HTR-8/SVneo (cell line): ENCODE results near the gene AURKB.
"Not testable (repeated sequence)": the region's sequence is repeated elsewhere in the genome, so short reads cannot be mapped to it uniquely, and the experiment has no call there.

Source experiments
- DNase-seq: peaks from one replicate; pipeline ENCODE4 v3.0.0; 2011; ENCODE audit warnings: low spot score, mixed read lengths; ENCODE audit not compliant: insufficient read length
- FAIRE-seq: peaks from 2 replicates; lab custom pipeline; 2011; peaks lifted over from hg19 to GRCh38; lab: Jason Lieb, UNC

Gene AURKB

DNA sequence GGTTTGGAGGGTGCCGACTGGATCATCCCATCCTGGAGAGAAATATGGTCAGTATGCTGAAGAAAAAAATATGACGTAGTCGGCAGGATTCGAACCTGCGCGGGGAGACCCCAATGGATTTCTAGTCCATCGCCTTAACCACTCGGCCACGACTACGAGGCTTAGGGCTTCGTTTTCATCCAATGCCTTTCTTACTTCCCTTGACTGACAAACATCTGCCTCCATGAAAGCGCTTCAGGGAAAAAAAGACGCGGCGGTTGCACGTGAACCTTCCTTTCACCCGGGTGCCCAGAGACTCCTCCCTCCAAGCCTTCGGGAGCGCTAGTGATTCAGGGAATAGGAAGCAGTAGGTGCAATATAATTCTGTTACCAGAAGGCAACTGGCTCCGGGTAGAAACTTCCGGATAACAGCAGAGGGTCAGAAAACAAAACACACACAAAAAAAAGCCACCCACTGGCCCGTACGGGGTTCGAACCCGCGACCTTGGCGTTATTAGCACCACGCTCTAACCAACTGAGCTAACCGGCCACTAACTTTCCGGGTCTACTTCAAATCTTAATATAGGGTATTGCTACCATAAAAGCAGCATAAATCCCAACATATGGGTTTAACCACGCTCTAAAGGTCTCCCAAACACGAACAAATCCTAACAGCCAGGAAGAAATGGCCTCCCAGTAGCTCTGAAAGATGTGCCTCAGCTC is 16.3 kb upstream of the AURKB start:
- DNase-seq (peak; percentile 81), FAIRE-seq (no peak)

DNA sequence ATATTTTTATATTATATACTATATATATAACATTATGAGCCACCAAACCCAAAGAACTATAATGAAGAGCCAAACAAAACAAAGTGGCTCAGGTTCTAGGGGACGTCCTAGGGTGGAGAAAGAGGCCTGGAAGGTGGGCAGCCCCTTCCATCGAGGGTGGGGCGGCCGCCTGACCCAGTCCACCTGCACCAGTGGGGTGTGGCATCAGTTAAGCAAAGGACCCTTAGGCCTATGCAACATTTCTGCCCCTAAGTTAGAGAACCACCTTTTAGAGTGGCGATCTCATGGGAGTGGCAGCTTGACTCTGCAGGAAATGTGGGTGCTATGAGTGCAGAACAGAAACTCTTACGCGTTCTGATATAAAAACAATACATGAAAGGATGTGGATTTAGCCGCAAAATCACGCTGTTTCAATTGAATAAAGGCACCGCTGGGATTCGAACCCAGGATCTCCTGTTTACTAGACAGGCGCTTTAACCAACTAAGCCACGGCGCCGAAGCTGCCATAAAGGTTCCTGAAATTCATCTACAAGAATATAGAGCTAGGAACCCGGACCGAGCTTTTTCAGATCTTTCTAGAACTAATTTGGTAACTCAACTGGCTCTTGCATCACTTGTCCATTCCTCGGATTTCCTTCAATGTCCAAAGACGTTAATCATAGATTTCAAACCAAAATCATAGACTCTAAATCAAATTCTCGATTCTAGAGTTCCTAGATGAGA is 15.6 kb upstream of the AURKB start:
- FAIRE-seq (no peak), DNase-seq (peak; percentile 25)

DNA sequence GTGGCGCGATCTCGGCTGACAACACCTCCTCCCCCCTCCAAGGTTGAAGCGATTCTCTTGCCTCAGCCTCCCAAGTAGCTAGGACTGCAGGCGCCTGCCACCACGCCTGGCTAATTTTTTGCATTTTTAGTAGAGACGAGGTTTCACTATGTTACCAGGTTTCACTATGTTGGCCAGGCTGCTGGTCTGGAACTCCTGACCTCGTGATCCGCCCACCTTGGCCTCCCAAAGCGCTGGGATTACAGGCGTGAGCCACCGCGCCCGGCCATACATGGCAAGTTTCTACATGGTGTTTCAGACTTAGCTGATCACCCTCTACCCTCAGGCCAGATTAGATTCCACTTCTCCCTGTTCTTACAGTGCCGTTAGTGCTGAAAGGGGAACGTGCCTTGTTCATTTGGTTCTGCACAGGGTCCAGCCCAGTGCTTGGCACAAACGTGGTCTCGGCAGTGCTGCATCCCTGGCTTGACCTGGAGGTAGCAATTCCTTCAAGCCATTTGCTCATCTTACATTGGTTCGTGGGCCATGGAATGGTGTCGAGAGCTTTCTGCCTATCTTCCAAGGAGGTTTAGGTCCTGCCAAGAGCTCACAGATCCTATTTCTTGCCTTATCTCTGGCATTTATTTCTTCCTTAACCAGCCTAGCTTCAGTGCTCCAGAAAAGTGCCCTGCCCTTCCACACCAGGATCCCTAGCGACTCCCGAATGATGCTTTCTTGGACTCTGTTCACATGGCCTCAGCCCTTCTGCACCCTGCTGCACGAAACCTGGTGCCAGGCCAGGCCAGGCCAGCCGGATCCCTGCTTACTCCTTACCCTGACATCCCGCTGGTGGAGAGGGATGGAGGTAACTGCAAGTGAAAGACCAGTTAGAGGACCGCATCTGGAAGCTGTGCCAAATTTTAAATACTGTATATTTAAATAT is 14.8 kb upstream of the AURKB start:
- no peak for DNase-seq
- FAIRE-seq = no peak

DNA sequence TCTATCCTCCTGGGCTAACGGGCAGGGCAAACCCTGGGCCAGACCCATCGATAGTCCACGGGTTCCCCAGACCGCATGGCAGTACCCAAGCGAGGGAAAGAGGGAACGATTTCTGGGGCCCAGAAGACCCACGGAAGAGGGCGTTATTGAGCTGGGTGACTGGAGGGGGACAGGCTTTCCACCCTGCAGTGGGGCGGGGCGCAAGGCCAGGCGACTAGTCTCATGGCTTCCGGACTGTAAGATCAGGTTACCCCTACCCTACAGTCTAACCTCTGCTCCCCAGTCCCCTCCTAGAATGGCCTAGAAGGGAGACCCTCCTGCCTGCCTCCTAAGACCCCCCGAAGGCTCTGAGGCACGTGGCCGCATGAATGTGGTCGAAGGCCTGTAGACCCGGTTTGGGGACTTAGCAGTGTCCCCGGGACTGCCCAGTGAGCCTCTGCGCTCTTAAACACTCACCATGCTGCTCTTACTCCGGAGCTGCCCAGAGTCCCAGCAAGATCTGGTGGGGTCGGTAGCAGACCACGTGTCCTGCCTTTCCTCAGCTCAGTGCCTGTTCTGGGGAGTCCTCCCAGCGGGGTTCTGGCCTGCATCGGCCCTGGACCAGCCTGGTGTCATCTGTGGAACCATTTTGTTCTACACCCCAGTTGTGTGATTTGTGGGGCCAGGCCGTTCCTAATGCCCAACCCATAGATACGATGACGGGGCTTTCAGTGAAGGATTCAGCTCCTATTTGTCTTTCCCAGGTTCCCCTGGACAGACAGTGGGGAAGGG is 13.2 kb upstream of the AURKB start:
- no peak for FAIRE-seq
- peak; percentile 48 for DNase-seq

DNA sequence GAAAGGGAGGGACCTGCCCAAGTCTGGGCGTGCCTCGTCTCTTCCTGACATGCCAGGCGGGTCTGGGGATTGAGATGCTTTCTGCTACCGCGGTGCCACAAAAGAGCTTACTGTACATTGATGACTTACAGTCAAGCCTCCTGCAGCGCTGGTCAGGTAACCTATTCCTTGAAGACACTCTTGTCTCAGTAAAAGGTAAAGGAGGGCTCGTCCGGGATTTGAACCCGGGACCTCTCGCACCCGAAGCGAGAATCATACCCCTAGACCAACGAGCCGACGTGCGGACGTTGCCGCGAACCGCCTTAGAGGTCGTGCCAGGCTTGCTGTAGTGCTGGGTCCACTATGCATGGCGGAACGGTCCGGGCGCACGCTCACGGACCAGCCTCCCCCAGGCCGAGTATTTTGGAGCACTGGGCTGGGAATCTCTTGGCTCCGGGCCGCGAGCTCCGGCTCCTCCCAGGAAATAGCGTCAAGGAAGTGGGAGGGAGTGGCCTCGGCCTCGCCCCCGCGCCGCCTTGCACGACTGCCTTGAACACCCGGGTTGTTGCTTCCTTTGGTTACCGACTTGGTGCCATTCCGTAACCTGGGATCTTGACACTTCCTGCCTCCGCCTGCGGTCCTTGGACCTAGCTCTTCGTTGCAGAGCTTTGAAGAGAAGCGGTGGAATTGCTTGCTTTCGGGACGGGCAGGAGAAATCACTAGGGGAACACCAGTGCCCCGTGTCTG is 12.4 kb upstream of the AURKB start:
- FAIRE-seq (peak; percentile 33), DNase-seq (peak; percentile 75)

DNA sequence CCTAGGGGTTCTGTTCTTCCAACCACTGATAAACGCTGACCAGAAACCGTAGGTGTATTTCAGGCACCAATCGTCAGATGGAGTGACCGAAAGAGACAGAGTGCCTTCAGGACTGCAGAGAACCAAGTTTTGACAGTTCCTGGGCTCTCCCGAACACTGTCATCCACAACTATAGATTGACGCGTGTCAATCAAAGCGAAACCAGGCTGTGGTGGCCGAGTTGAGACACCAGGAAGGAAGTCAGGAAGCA is 11.9 kb upstream of the AURKB start:
- DNase-seq = no peak
- no peak for FAIRE-seq

DNA sequence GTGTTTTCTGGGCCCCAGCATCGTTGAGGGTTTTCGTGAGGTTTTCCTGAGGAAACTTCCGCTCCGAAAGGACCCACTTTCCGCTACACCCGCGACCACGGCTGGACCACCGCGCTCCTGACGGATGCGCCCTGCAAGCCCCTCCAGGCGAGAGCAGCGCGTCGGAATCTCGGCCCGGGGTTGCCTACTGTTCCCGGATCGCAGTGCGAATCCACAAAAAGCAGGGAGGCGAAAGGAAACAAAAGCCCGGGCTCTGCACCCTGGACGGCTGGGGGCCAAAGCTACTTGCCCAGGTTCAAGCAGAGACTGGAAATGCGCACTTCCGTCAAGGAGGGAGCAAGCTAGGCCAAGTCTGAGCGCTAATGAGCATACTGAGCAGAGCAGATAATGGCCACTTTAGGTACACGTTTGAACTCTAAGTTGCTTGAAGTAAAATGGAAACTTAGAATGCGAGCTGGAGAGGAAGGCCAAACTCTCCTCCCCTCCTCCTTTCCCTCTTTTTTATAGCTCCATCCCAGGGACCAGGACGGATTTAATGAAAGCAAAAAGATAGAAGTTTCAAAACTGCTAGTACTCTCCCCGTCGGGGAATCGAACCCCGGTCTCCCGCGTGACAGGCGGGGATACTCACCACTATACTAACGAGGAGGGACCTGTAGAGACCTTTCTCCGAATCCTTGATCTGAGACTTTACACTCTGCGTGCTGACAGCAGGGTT is 11.4 kb upstream of the AURKB start:
- FAIRE-seq = no peak

DNA sequence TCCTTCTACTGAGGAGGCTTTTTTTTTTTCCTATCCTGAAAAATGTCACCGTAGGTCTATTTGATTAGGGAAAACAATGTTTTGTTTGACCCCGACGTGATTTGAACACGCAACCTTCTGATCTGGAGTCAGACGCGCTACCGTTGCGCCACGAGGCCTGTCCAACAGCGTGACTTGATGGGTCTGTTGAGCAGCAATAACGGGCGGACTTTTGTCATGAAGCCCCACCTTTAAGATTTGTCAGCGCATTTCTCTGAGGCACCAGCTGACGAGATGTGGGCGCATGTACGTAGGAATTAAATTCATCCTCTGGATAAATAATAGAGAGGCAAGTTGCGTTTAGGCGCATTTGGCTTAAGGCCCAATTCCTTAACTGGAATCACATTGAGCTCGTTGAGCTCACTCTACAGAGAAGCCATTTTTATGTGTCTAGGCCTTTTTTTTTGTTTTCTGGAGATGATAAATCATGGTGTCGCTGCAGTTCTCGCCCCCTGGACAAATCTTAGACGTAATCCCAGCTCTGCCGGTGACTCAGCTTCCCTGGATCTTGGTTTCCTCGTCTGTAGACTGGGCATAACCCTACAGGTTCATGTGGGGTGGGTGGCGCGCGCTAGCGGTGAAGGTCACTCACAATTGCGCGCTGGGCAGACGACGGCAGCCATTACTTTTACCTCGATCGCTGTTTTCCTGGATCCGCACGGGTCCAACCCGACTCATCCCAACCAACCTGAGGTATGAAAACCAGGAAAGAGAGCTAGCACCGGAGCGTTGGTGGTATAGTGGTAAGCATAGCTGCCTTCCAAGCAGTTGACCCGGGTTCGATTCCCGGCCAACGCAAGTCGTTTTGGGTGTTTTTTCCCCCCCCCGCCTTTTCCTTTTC is 10.6 kb upstream of the AURKB start:
- FAIRE-seq = no peak
- DNase-seq = peak; percentile 81

More for the DNA sequence above, 11.4 kb upstream of the AURKB start:
- DNase-seq = peak; percentile 79

DNA sequence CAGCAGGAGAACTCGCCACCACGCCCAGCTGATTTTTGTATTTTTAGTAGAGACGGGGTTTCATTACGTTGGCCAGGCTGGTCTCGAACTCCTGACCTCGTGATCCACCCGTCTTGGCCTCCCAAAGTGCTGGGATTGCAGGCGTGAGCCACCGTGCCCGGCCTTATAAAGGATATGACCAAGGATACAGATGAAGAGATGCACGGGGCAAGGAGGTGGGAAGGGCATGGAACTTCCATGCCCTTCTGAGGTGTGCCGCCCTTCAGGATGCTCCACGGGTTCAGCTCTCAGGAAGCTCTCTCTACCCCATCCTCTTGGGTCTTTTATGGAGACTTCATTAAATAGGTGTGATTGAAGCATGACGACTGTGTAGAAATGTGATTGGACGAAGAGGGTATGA is 3.6 kb upstream of the AURKB start:
- DNase-seq, FAIRE-seq: not testable (repeated sequence)

DNA sequence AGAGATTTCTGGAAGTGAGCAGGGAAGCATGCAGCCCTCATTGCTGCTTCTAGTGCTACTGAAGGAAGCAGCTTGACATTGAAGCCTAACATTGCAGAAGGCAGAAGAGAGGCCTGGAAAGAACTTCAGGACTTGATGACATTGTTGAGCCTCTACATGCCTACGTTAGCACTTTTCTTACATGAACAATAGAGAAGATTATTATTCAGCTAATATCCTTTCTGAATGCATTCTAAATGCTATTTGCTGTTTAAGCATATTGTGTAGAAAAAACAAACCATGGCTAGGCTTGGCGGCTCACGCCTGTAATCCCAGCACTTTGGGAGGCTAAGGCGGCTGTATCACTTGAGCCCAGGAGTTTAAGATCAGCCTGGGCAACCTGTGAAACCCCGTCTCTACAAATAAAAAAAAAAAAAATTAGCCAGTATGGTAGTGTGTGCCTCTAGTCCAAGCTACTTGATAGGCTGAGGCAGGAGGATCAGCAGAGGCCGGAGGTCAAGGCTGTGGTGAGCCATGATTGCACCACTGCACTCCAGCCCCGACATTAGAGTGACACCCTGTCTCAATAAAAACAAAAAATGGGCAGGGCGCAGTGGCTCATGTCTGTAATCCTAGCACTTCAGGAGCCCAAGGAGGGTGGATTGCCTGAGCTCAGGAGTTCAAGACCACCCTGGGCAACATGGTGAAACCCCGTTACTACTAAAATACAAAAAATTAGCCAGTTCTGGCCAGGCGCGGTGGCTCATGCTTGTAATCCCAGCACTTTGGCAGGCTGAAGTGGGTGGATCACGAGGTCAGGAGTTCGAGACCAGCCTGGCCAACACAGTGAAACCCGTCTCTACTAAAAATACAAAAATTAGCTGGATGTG is 2.2 kb upstream of the AURKB start:
- FAIRE-seq = no peak

DNA sequence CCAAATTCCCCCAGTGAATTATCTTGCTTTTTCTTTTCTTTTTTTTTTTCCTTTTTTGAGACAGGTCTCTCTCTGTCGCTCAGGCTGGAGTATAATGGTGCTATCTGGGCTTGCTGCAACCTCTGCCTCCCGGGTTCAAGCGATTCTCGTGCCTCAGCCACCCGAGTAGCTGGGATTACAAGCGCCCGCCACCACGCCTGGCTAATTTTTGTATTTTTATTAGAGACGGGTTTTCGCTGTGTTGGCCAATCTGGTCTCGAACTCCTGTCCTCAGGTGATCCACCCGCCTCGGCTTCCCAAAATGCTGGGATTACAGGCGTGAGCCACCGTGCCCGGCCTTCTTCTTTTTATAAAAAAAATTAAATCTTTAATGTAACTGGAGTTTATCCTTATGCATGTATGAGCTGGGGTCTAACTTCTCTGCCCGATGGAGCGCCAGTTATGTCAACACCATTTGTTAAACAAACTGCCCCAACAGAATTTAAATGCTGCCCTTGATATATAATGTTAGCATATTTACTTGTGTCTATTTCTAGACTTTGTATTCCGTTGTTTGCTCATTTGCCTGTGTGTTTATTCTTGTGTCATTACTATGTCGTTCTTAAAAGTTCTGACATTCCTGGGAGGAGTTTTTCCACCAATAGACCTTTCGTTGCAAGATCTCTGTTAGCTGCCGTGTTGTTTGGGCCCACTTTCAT is 535 bp upstream of the AURKB start:
- FAIRE-seq (no peak), DNase-seq (no peak)

More for the DNA sequence above, 2.2 kb upstream of the AURKB start:
- DNase-seq = no peak

DNA sequence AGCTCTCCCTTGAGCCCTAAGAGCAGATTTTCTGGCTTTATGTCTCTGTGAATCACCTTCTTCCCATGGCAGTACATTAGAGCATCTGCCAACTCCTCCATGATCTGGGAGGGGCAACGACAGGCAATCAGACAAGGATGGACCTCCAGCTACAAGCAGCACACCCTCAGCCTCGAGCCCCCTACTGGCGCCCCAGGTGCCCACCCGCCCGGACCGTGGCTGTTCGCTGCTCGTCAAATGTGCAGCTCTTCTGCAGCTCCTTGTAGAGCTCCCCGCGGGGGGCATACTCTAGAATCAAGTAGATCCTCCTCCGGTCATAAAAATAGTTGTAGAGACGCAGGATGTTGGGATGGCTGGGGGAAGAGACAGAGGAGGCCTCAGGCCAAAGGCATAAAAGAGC is 3.8 kb downstream of the AURKB start:
- DNase-seq (no peak), FAIRE-seq (no peak)

DNA sequence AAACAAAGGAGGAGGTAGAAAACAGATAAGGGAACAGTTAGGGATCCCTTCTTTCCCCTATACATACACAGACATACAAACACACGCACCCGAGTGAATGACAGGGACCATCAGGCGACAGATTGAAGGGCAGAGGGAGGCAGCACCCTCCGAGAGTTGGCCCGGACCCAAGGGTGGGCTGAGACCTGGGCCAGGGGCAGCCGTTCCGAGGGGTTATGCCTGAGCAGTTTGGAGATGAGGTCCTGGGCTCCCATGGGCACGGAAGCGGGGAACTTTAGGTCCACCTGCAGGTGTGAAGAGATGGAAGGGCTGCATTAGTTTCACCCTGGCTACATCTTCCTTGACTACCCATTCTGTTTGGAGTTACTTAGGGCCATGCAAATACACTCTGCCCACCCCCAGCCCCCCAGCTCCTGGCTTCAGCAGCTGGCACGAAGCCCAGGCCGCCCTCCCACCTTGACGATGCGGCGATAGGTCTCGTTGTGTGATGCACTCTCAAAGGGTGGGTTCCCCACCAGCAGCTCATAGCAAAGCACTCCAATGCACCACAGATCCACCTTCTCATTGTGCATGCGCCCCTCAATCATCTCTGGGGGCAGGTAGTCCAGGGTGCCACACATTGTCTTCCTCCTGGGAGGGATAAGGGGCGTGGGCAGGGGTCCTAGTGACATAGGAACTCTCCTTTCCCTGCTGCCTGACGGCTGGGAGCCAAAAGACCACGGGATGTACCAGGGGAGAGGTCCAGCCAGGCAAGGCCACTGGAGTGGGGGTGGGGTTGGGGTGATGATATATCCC is 5.4 kb downstream of the AURKB start:
- FAIRE-seq (no peak), DNase-seq (no peak)

DNA sequence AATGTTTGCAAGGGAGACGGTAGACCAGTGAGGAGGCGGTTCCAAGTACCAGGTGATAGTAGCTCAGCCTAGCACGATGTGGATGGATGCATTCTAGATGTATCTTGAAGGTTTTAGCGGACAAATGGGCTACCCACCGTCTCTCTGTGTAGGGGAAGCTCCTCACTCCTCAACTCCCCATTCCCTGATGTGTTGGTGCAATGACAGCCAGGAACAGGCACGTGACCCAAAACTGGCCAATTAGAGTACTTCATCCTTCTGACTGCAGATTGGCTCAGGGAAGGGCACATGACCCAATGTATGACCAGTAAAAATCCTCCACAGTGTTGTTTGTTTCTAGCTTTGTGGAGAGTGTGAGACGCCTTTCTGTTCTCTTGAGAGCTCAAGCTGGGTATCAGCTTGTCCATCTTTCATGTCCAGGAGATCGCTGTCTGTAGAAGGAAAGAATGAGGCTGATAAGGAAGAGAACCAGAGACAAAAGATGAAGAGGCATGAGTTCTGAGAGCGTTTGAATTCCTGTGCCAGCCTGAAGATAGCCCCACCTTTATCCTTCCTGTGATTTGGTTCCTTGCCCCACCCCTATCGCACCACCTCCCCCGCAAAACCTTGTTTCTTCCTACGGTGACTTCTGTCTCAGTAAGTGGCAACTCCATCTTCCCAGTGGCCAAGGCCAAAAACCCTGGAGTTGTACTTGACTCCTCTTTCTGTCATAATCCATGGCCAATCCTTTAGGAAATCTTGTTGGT is 18.1 kb downstream of the AURKB start:
- FAIRE-seq (peak; percentile 81), DNase-seq (peak; percentile 86)

DNA sequence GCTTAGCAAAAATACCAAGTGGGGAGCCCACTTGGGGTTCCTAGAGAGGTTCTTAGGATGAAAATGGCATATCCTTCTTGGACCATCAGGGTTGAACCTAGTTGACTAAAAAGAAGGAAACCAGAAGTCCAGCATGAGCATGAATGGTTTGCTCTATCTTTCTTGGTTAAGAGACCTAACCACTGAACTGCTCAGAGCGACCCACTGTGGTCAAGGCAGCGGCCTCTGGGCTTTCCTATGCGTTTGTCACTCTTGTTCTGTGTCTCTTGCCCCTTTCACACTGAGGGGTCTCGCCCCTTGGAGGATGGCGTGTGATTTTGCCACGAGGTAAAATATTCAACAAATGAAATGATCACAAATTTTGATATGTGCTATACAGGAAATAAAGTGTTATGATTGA is 19.9 kb downstream of the AURKB start:
- FAIRE-seq (no peak), DNase-seq (no peak)
